GM21576 (cell line): ENCODE data around the gene SPANXA1.
"Not testable (repeated sequence)": the region's sequence is repeated elsewhere in the genome, so short reads cannot be mapped to it uniquely, and the experiment has no call there.

Experiments
- ATAC-seq: cut with Tn5 transposase; IDR thresholded peaks from one replicate; pipeline ENCODE4 v1.9.1; 2021; ENCODE audit warnings: mild to moderate bottlenecking, moderate library complexity; ENCODE audit not compliant: unreplicated experiment

The SPANXA1 gene

GRCh38 chrX:141584638-141585037 lies at the start of gene SPANXA1:
TSS of gene SPANXA1 (minus strand) at chrX:141584738. CDS start at chrX:141584678, 60 bp downstream.
- ATAC-seq, result not testable (repeated sequence)

GRCh38 chrX:141632124-141632523 lies 47.6 kb upstream of the SPANXA1 start:
- ATAC-seq, result no peak

GRCh38 chrX:141619336-141619735 lies 34.8 kb upstream of the SPANXA1 start:
- ATAC-seq, result no peak

- ATAC-seq, result no peak
These were observed 24.6 kb upstream of the SPANXA1 start for GRCh38 chrX:141609111-141609510.

- not testable (repeated sequence) for ATAC-seq
These were observed 4.9 kb upstream of the SPANXA1 start, which contains the start of gene SPANXA2 for GRCh38 chrX:141589408-141589807. TSS of gene SPANXA2 (plus strand) at chrX:141589708. CDS start at chrX:141589768, 60 bp downstream.

GRCh38 chrX:141542551-141542950 lies 42.0 kb downstream of the SPANXA1 start:
- not testable (repeated sequence) for ATAC-seq
